Transverse colon (tissue), 4 donors: ENCODE measurements around the gene PHF13. TPM values are rescaled to one million over a fixed set of nuclear protein-coding genes. Genes with fewer than 3 reads are reported as not detected.
"Not testable (repeated sequence)": the region's sequence is repeated elsewhere in the genome, so short reads cannot be mapped to it uniquely, and the experiment has no call there.

Experiments
- DNase-seq: peaks from one replicate; pipeline ENCODE4 v3.0.0-alpha.2; 2019
- H3K27ac ChIP-seq, 4 donors: fragments of 200-600 bp; sonication (generic); 2 replicates each; pipeline ENCODE4 v1.5.1; 2016 to 2018; ENCODE audit warnings: inconsistent platforms in 4 of 4
- H3K27me3 ChIP-seq: fragments of 200-600 bp; sonication (generic); 2 replicates; pipeline ENCODE4 v1.5.1; 2017; ENCODE audit warnings: inconsistent platforms
- H3K36me3 ChIP-seq, 4 donors: fragments of 200-600 bp; sonication (generic); 2 replicates each; pipeline ENCODE4 v1.5.1; 2017 to 2019; ENCODE audit warnings: inconsistent platforms in 4 of 4
- H3K4me1 ChIP-seq, 4 donors: fragments of 200-600 bp; sonication (generic); 2 replicates each; pipeline ENCODE4 v1.5.1; 2017 to 2020; ENCODE audit warnings: inconsistent platforms in 4 of 4
- H3K4me3 ChIP-seq, 4 donors: fragments of 200-600 bp; sonication (generic); 1 replicate in 1 of 4; 2 replicates in 3 of 4; pipeline versions ENCODE4 v1.5.1 to v1.6.1; 2017 to 2019; ENCODE audit warnings: inconsistent platforms in 4 of 4
- H3K9me3 ChIP-seq, 2 donors: fragments of 200-600 bp; sonication (generic); 2 replicates each; pipeline ENCODE4 v1.5.1; 2017 to 2019; ENCODE audit warnings: inconsistent platforms in 2 of 2
- EP300 ChIP-seq: sonication (generic); formaldehyde crosslinking; IDR thresholded peaks from one replicate; pipeline ENCODE4 v1.6.1; 2017; ENCODE audit warnings: antibody characterized with exemption, low read depth
- POLR2A ChIP-seq: fragments of 450-650 bp; IDR thresholded peaks from one replicate; pipeline ENCODE4 v1.6.1; 2016; ENCODE audit warnings: antibody characterized with exemption, mild to moderate bottlenecking, moderate library complexity
- POLR2AphosphoS5 ChIP-seq, 3 donors: sonication (generic); formaldehyde crosslinking; IDR thresholded peaks; one replicate each; pipeline ENCODE4 v1.6.1; 2016; ENCODE audit warnings: antibody characterized with exemption in 3 of 3
- WGBS, 2 donors: methylation state at CpG; one replicate each; pipeline ENCODE4 v1.1.5; 2018; ENCODE audit warnings: low coverage in 1 of 2; 5-methylcytosine and 5-hydroxymethylcytosine counted together
- in situ Hi-C, 4 donors: fragments of 200-750 bp; cut with MboI; loops; one replicate each; pipeline versions ENCODE4 v1.15.0 to v1.15.1; 2017; ENCODE audit warnings: low sequenced_read_pairs in 3 of 4, low pct_ligation_motif_present in 1 of 4, low pct_unique_long_range_greater_than_20kb in 1 of 4
- intact Hi-C: fragments of 100-400 bp; cut with DNase I; formaldehyde crosslinking; loops from one replicate; pipeline ENCODE4 v1.15.1; 2023; ENCODE audit warnings: low total_unique reads
- total RNA-seq, 4 donors: library from RNA; depleted of rRNA; stranded (reverse); fragments of >200 nt; gene quantifications; one replicate each; pipeline ENCODE4 v1.1.0, GENCODE V29; 2016
- TF ChIP-seq, protein P1 (sequence below), 5 experiments: fragments of 200-600 bp in 3 of 5; fragments of 450-650 bp in 2 of 5; sonication (generic) in 3 of 5; IDR thresholded peaks; 1 replicate in 2 of 5; 2 replicates in 3 of 5; pipeline ENCODE4 v1.5.1; 2016 to 2017; ENCODE audit warnings: antibody characterized with exemption in 5 of 5, inconsistent platforms in 3 of 5, mild to moderate bottlenecking in 2 of 5, moderate library complexity in 1 of 5

The PHF13 gene
- total RNA-seq, 4 donors from 2014 or later, result 8.7 to 17.3 (median 10.3) TPM

DNA sequence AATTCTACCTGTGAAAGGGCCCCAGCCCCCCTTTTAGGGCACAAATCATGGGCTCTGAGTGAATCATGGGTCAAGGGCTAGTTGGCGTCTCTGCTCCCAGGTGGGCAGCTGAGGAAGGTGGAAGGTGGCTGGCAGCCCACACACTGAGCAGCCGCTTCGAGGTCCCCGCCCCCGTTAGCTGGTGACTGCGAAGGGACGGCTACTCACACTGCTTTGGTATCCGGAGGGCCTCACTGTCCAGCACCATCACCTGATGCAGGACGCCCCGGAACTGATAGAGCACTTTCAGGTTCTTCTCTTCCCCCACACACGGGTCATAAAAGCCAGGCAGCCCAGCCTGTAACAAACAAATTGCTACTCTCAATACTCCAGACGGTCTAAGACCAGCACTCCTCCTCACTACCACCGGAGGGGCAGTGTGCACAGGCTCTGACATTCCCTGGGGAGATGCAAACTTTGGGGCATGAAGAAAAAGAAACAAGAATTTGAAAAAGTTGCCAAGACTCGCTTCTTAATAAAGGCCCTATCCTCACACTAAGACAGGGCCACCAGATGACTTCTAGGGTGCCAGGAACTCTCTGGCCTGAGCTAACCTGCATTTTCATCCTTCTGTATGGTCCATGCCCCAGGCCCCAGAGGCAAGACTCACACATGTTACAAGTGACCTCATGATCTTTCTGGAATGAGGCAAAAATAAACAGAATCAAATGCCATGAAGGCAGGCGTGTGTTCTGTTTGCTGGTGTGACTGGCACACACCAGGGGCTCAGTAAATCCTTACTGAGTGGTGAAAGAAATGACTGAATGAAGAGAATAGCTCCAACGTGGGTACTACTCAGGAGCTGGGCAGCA is 22.6 kb downstream of the PHF13 start:
- Histone ChIP-seq H3K27ac (no peak overlapping the region), H3K27me3 (no peaks in the 10 kb centered on the region), H3K36me3 (peaks cover 0 to 49% (median 6%) of the 10 kb centered on the region in 4 donors), H3K9me3 (no peaks in the 10 kb centered on the region), H3K4me1 (no peaks in the 10 kb centered on the region), H3K4me3 (no peak overlapping the region)
- DNase-seq, result no peak
- TF ChIP-seq POLR2AphosphoS5 (IDR thresholded peaks at IDR 0.05) (no peak), EP300 (no peak), POLR2A (no peak)
- TF ChIP-seq, protein P1, sequence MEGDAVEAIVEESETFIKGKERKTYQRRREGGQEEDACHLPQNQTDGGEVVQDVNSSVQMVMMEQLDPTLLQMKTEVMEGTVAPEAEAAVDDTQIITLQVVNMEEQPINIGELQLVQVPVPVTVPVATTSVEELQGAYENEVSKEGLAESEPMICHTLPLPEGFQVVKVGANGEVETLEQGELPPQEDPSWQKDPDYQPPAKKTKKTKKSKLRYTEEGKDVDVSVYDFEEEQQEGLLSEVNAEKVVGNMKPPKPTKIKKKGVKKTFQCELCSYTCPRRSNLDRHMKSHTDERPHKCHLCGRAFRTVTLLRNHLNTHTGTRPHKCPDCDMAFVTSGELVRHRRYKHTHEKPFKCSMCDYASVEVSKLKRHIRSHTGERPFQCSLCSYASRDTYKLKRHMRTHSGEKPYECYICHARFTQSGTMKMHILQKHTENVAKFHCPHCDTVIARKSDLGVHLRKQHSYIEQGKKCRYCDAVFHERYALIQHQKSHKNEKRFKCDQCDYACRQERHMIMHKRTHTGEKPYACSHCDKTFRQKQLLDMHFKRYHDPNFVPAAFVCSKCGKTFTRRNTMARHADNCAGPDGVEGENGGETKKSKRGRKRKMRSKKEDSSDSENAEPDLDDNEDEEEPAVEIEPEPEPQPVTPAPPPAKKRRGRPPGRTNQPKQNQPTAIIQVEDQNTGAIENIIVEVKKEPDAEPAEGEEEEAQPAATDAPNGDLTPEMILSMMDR (IDR thresholded peaks at IDR 0.05), result no peak
- in situ Hi-C loops (loop anchor here in 3 of 4 donors (25.0 kb wide), 1 partner anchor 149 kb away; the partner anchor contains the start of gene PLEKHG5 (in 3 of the 3)), intact Hi-C loops (no loop called here)
- WGBS, 2 donors, result 77% methylated on average over 16 of the region's 16 CpGs; no CpG with 5 or more reads in 1 of the 2 donors

GRCh38 chr1:6636778-6637177 is 23.2 kb downstream of the PHF13 start:
- H3K27me3 ChIP-seq, H3K4me3 ChIP-seq, H3K27ac ChIP-seq, H3K9me3 ChIP-seq, DNase-seq, intact Hi-C loops, H3K4me1 ChIP-seq: not testable (repeated sequence)
- in situ Hi-C loops, result loop anchor here in 3 of 4 donors (25.0 kb wide), 1 partner anchor 149 kb away; the partner anchor contains the start of gene PLEKHG5 (in 3 of the 3)
- peaks cover 0 to 49% (median 6%) of the 10 kb centered on the region in 4 donors for H3K36me3 ChIP-seq
- WGBS, 2 donors, result 95 to 100% methylated on average over 2 to 4 of the region's 6 CpGs

DNA sequence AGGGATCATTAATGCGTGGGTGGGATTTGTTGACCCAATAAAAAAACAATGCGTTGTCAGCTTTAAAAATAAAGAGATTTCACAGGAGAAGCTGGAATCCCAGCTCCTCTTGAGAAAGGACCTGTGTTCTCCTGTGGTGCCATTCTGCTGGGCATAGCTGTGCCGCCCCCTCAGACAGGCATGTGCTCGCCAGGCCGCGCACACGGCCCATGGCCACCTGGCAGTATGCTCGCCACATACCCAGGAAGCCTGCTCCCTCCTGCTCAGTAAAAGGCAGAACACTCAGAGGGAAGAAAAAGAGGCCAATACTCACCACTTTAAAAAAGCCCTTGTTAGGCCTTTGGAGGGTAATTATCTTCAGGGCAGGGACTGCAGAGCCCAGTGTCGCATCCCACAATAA is 24.2 kb downstream of the PHF13 start:
- 89% methylated on average over 9 of the region's 9 CpGs; no CpG with 5 or more reads in 1 of the 2 donors for WGBS, 2 donors
- H3K4me3 ChIP-seq, result no peak overlapping the region
- intact Hi-C loops (no loop called here), in situ Hi-C loops (loop anchor here in 3 of 4 donors (25.0 kb wide), 1 partner anchor 150 kb away; the partner anchor contains the start of gene PLEKHG5 (in 3 of the 3))
- H3K27ac ChIP-seq, result peak overlapping the region in 1 of 4 donors; percentile 4
- no peak for DNase-seq
- H3K36me3 ChIP-seq, result peaks cover 0 to 42% (median 6%) of the 10 kb centered on the region in 4 donors
- TF ChIP-seq, protein P1 (IDR thresholded peaks at IDR 0.05), result no peak
- TF ChIP-seq POLR2AphosphoS5 (IDR thresholded peaks at IDR 0.05), result no peak
- no peak for TF ChIP-seq POLR2A
- TF ChIP-seq EP300, result no peak
- no peaks in the 10 kb centered on the region for H3K4me1 ChIP-seq
- no peaks in the 10 kb centered on the region for H3K27me3 ChIP-seq
- H3K9me3 ChIP-seq, result no peaks in the 10 kb centered on the region

GRCh38 chr1:6638226-6638625 is 24.7 kb downstream of the PHF13 start:
- intact Hi-C loops (no loop called here), in situ Hi-C loops (loop anchor here in 3 of 4 donors (25.0 kb wide), 1 partner anchor 151 kb away; the partner anchor contains the start of gene PLEKHG5 (in 3 of the 3))
- DNase-seq, result peak; percentile 43
- WGBS, 2 donors, result 87 to 92% methylated on average over 5 to 18 of the region's 18 CpGs
- Histone ChIP-seq H3K4me1 (no peaks in the 10 kb centered on the region), H3K9me3 (no peaks in the 10 kb centered on the region), H3K36me3 (peaks cover 0 to 37% (median 5%) of the 10 kb centered on the region in 4 donors), H3K27me3 (no peaks in the 10 kb centered on the region), H3K4me3 (no peak overlapping the region), H3K27ac (peak overlapping the region in 2 of 4 donors; percentile 6 to 17)
- no peak for TF ChIP-seq POLR2A
- no peak for TF ChIP-seq EP300
- no peak for TF ChIP-seq POLR2AphosphoS5 (IDR thresholded peaks at IDR 0.05)
- TF ChIP-seq, protein P1 (IDR thresholded peaks at IDR 0.05), result no peak

DNA sequence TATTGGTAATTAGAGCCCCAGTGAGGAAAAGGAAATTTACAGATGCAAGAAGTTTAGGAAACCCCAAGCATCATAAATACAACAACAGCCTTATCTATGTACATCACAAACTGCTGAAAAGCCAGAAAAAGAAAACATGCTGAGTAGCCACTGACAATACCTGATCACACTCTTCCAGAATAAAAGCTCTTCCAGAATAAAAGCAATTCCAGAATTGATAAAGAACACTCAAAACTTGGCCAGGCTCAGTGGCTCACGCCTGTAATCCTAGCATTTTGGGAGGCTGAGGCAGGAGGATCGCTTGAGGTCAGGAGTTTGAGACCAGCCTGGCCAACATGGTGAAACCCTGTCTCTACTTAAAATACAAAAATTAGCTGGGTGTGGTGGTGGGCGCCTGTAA is 27.3 kb downstream of the PHF13 start:
- DNase-seq, H3K9me3 ChIP-seq, H3K27ac ChIP-seq, H3K4me1 ChIP-seq, H3K27me3 ChIP-seq, H3K4me3 ChIP-seq: not testable (repeated sequence)
- H3K36me3 ChIP-seq, result peaks cover 0 to 34% (median 5%) of the 10 kb centered on the region in 4 donors
- in situ Hi-C loops (loop anchor here (10.0 to 25.0 kb wide), 2 partner anchors 154 to 156 kb away; partner anchors contain the start of gene PLEKHG5 (in 3 of the 4)), intact Hi-C loops (loop anchor here (10.0 kb wide), 1 partner anchor 86 kb away; the partner anchor contains the start of genes NOL9 and TAS1R1)
- 90 to 100% methylated on average over 3 of the region's 3 CpGs for WGBS, 2 donors
